Measurements from ENCODE around the gene MLLT6.

MLLT6 gene

GRCh38 chr17:38748892-38749222 is 43.8 kb downstream of the MLLT6 start:
- peak overlapping the region; percentile 21; the same call in 1 of the 2 replicates for H3K9ac ChIP-seq (ENCODE audit: low read length)
- peak overlapping the region; percentile 99 for H3K4me2 ChIP-seq (ENCODE audit: low read depth, low read length)
- peaks cover 20% of the 10 kb centered on the region for H3K4me1 ChIP-seq (ENCODE audit: low read length)
- peak overlapping the region; percentile 65 for H2AFZ ChIP-seq (ENCODE audit: low read length)
- peaks cover 22% of the 10 kb centered on the region for H3K27me3 ChIP-seq (replicated peaks; ENCODE audit: insufficient read depth, low read length)
- TF ChIP-seq CTCF (IDR thresholded peaks at IDR 0.05; ENCODE audit: low read length) (no peak), EZH2 (optimal IDR thresholded peaks at IDR 0.05; ENCODE audit: low read depth, low read length) (no peak), EZH2phosphoT487 (IDR thresholded peaks at IDR 0.05; ENCODE audit: low read length) (no peak)
- no peaks in the 10 kb centered on the region for H3K9me2 ChIP-seq (replicated peaks; ENCODE audit: insufficient read depth, low read length)
- DNase-seq: no peak
- no peaks in the 10 kb centered on the region for H3K9me3 ChIP-seq (replicated peaks; ENCODE audit: insufficient read depth, low read length)
- peaks cover 25% of the 10 kb centered on the region for H3F3A ChIP-seq (ENCODE audit: insufficient read depth, low read length)
- no peak overlapping the region for H3K27ac ChIP-seq (ENCODE audit: low read length)
- H3K79me2 ChIP-seq (ENCODE audit: low read length): peaks cover 13% of the 10 kb centered on the region
- no peaks in the 10 kb centered on the region for H3K36me3 ChIP-seq (replicated peaks; ENCODE audit: insufficient read depth, low read length)
- no peaks in the 10 kb centered on the region for H4K20me1 ChIP-seq (ENCODE audit: insufficient read depth, low read length)
- peak overlapping the region; percentile 93 for H3K4me3 ChIP-seq (ENCODE audit: low read length)

- Histone ChIP-seq H3K4me1 (ENCODE audit: low read length) (peaks cover 22% of the 10 kb centered on the region), H2AFZ (ENCODE audit: low read length) (peak overlapping the region; percentile 65), H3F3A (ENCODE audit: insufficient read depth, low read length) (peaks cover 25% of the 10 kb centered on the region), H3K27ac (ENCODE audit: low read length) (no peak overlapping the region), H3K27me3 (replicated peaks; ENCODE audit: insufficient read depth, low read length) (peaks cover 22% of the 10 kb centered on the region), H3K9me2 (replicated peaks; ENCODE audit: insufficient read depth, low read length) (no peaks in the 10 kb centered on the region), H3K36me3 (replicated peaks; ENCODE audit: insufficient read depth, low read length) (no peaks in the 10 kb centered on the region), H3K4me2 (ENCODE audit: low read depth, low read length) (peak overlapping the region; percentile 99), H3K9ac (ENCODE audit: low read length) (peak overlapping the region; percentile 21; the same call in 1 of the 2 replicates), H3K9me3 (replicated peaks; ENCODE audit: insufficient read depth, low read length) (no peaks in the 10 kb centered on the region), H4K20me1 (ENCODE audit: insufficient read depth, low read length) (no peaks in the 10 kb centered on the region), H3K4me3 (ENCODE audit: low read length) (peak overlapping the region; percentile 93), H3K79me2 (ENCODE audit: low read length) (peaks cover 19% of the 10 kb centered on the region)
- no peak for DNase-seq
- TF ChIP-seq EZH2 (optimal IDR thresholded peaks at IDR 0.05; ENCODE audit: low read depth, low read length): no peak
- TF ChIP-seq EZH2phosphoT487 (IDR thresholded peaks at IDR 0.05; ENCODE audit: low read length): no peak
- TF ChIP-seq CTCF (IDR thresholded peaks at IDR 0.05; ENCODE audit: low read length): no peak
Observed at GRCh38 chr17:38749223-38750043, 44.4 kb downstream of the MLLT6 start.

GRCh38 chr17:38750044-38750311 is 44.9 kb downstream of the MLLT6 start:
- TF ChIP-seq EZH2phosphoT487 (IDR thresholded peaks at IDR 0.05; ENCODE audit: low read length) (no peak), EZH2 (optimal IDR thresholded peaks at IDR 0.05; ENCODE audit: low read depth, low read length) (no peak), CTCF (IDR thresholded peaks at IDR 0.05; ENCODE audit: low read length) (no peak)
- Histone ChIP-seq H3K4me3 (ENCODE audit: low read length) (peak overlapping the region; percentile 93), H3K9ac (ENCODE audit: low read length) (no peak overlapping the region; the same call in 1 of the 2 replicates), H3K9me3 (replicated peaks; ENCODE audit: insufficient read depth, low read length) (no peaks in the 10 kb centered on the region), H3K4me1 (ENCODE audit: low read length) (peaks cover 22% of the 10 kb centered on the region), H3K4me2 (ENCODE audit: low read depth, low read length) (peak overlapping the region; percentile 99), H2AFZ (ENCODE audit: low read length) (0 out of 2 replicates have a peak overlapping the region, but pooled peaks have one; percentile 65), H3K9me2 (replicated peaks; ENCODE audit: insufficient read depth, low read length) (no peaks in the 10 kb centered on the region), H3K79me2 (ENCODE audit: low read length) (peaks cover 25% of the 10 kb centered on the region), H3K36me3 (replicated peaks; ENCODE audit: insufficient read depth, low read length) (no peaks in the 10 kb centered on the region), H3K27ac (ENCODE audit: low read length) (no peak overlapping the region), H3K27me3 (replicated peaks; ENCODE audit: insufficient read depth, low read length) (peaks cover 22% of the 10 kb centered on the region), H4K20me1 (ENCODE audit: insufficient read depth, low read length) (no peaks in the 10 kb centered on the region), H3F3A (ENCODE audit: insufficient read depth, low read length) (peaks cover 25% of the 10 kb centered on the region)
- no peak for DNase-seq
